GM21723 (cell line): ENCODE measurements around the gene ARMCX2.
"Not testable (repeated sequence)": the region's sequence is repeated elsewhere in the genome, so short reads cannot be mapped to it uniquely, and the experiment has no call there.

ENCODE experiments used
- ATAC-seq: cut with Tn5 transposase; IDR thresholded peaks from one replicate; pipeline ENCODE4 v1.9.1; 2021; ENCODE audit warnings: mild to moderate bottlenecking, moderate library complexity; ENCODE audit not compliant: unreplicated experiment

The ARMCX2 gene

DNA sequence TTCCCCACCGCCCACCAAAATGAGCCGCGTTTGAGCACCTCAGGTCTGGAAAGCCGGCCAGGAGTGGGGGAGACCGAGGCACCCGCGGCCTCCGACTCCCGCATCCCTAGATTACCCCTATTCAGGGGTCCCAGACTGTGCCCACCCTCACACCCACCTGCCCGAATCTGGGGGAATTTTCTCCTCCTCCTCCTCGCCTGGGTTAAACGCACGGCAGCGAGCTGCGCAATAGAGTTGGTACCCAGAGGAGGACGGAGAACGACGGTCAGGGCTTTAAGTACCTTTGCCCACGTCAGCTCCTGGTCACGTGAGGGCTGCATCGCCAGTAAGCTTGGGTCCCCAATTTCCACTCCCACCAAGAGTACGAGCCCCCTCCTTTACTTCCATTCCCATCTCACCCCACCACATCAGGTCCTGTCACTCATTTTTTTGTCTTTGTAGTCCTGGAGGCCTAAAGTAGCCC is at the start of gene ARMCX2:
ARMCX2 (minus strand) TSS at position 250 of the 463 bp plus-strand sequence. CDS start 2,262 bp downstream, outside the sequence.
- peak; percentile 58 for ATAC-seq

DNA sequence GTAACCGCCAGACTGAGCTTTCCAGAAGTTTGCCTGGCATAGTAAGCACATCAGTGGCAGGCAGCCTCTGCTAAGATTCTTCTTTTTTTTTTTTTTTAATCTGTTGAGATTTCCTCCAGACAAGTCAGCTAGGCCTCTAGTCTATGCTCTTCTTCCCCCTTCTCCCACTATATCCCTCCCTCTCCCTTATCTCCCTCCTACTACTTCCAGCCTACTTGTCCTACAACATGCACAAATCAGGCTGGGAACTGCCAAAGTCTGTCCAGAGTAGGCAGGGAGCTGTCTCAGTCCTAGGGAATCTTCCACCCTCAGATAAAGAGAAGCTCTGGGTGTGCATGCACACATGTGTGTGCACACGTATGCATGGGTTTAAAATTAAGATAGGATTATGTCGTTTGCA is 49.7 kb upstream of the ARMCX2 start:
- no peak for ATAC-seq

DNA sequence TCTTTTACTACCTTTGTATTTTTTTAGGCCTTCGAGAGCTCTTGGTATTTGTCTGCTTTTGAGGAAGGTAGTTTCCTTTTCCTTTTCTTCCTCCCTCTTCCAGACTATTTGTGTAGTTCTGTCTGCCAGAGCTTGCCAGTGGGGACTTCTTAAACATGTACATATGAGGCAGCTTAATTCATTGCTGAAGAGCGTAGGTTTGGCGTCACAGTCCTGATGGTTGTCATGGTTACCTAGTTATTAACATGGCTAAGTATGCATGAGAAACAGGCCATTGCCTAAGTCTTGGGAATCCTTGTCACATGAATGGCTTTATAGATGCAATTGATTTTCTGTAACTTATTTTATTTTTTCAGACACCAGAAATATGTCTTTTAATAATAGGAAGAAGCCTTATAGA is 48.5 kb upstream of the ARMCX2 start:
- no peak for ATAC-seq

DNA sequence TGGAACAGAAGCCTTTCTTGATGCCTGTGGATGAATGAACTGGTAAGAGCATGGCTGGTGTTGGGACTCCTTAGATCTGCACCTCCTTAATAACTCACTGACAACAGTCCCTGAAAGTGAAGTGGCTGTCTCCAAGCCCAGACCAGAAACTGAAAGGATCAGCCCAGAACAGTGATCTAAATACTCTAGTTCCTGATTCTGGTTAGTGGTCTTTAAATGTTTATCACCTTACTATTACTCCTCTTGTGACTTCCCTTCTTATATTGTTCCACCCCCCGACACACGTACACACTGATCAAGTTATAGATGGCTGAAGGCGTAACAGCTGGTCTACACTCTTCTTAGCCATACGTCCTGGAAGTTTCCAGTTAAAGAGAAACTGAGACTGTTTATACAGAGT is 33.8 kb upstream of the ARMCX2 start:
- peak; percentile 91 for ATAC-seq

DNA sequence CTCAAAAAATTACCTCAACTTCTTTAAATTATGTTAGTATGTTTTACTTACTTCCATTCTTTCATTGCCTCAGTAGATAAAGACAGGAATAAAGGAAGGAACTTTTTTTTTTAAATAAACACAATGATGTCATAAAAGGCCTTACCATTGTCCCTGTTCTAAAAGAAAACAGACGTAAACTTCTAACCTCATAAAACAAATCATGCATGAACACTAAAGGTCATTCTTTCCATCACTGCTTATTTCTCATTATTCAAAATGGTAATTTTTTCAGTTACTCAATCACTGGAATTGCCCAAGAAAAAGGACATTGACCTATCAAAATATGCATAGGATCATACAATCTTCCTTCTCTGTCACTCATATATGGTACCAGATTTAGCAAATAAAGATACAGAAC is 32.2 kb upstream of the ARMCX2 start:
- ATAC-seq, result no peak

DNA sequence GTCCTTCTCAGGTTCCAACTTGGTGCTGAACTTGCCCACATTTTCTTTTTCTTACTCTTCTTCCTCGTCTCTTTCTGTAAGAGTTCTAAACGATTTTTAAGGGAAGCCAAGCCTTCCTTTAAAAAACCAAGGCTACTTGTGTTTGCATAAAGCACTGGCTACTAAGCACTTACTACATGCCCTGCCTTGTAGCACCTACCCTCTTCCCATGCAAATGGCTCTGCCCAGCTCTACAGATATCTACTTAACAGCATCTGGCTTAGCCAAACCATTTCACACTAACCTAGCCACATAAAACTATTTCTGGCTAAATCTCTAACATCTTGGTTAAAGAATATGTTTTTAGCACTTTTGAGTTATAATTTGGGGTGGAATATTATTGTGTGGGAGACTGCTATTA is 26.9 kb upstream of the ARMCX2 start:
- no peak for ATAC-seq

DNA sequence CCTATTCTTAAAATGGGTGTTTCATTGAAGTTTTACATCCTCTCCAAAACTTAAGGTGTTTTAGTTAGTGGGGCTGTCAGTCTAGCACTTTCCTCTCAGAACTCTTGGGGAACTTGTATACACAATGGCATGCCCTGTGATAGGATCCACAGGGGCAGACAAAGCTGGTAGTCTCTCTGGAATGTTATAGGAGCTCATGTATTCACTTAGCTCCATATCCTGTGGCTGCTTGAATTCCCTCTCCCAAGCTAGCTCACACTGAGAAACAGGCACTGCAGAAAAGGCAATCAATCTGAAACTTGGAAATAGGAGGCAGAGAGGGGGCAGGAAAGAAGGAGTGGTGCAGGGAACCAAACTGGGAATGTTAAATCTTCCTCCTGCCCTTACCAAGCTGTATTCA is 26.3 kb upstream of the ARMCX2 start:
- ATAC-seq, result no peak

DNA sequence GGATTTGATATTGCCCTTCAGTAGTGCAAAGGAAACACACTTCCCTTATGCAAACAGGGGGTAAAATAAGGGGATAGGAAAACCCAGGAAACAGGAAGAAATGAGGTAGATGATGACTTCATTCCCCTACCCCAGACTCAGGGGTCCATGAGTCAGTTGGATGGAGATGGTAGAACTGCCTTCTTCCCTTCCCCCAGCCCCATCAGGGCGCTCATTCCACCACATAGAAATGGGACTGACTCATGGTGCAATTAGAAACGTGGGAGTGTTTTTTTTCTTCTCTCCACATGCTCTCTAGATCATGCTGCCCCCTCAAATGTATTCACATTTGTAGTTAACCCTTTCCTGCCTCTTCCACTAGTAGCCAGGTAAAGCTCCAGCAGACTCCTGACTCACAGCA is 23.1 kb upstream of the ARMCX2 start:
- ATAC-seq, result no peak

DNA sequence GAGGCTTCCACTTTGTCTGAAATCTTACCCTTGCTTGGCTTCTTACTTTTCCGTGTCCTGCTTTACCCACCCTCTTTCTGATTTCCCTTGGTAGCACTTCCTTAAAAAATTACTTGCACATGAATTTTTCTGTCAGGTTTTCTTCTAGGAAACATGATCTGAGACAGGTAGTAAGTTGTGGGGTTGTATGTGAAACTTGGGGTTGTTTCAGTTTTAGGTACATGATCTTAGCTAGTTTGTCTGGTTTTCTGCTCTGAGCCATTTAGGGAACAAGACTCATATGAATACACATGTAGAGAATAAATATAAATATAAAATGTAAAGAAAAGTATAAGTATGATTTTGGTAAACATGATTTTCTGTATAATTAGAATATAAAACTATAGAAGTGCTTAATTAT is 17.4 kb upstream of the ARMCX2 start:
- ATAC-seq, result peak; percentile 80

DNA sequence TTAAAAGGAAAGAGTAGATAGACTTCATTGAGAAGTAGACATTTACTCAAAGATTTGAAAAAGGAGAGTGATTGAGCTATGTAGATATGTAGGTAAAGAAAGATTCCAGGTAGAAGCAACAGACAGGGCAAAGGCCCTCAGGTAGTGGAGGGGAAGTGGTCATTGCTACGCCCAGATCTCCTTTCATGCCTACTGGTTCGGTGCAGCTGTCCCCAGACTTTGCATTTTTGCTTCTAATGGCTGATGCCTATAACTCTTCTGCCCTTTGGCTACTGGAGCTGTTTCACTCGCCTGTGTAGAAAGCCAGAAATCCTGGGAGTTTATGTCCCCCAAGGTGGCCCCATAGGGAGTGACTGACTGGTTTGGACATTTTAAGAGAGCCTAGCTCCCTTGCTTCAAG is 16.9 kb upstream of the ARMCX2 start:
- ATAC-seq, result no peak

DNA sequence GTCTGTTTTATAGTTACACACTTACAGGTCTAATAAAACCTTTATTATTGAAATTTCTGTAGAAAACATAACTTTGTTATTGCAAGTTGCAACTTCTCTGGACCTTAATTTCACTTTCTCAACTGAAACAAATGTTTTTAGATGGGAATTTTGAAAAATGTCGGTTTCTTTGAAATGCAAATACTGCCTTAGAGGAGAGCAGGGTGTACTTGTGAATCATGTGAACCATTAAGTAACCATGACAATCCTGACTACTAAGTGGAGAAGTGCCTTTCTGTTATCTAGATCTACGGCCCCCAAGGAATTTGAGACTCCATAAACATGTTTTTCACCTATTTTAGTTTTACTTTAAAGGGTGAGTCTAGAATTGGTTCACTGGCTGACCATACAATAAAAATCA is 8.5 kb upstream of the ARMCX2 start:
- no peak for ATAC-seq

DNA sequence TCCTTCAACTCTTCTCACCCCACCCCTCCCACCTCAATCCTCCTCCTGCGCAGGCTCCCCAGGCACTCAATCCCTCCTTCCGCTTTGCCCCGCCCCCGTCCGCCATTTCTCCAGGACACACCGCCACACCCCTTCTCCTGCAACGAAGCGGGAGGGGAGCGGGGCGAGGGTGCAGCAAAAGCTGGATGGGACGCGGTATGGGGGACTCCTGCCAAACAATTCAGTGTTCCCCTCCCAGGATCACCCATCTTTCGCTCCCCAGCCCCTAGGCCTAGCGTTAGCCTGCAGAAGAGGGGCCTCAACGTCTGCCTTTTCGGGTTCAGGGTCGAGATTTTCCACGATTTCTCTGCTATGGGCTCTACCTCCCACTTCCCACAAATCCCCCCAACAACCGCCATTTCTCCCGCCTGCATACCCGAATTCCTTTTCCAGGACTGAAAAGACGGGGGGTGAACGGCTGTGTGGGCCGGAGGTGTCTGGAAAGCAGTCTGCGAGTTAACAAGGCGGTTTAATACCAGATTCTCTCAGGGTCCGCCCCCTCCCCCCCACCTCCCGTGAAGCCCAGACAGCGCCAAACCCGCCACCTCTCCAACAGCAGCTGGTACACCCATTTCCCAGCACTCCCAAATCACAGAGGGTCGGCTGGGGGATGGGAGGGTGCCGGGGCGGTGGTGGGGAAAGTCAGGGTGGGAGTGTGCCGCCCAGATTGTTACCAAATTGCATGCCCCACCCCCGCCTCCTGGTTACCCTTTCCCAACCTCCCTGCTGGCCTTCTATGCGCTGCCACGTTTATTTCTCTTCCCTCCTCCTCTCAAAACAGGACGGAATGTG is 774 bp downstream of the ARMCX2 start:
- peak; percentile 72 for ATAC-seq

DNA sequence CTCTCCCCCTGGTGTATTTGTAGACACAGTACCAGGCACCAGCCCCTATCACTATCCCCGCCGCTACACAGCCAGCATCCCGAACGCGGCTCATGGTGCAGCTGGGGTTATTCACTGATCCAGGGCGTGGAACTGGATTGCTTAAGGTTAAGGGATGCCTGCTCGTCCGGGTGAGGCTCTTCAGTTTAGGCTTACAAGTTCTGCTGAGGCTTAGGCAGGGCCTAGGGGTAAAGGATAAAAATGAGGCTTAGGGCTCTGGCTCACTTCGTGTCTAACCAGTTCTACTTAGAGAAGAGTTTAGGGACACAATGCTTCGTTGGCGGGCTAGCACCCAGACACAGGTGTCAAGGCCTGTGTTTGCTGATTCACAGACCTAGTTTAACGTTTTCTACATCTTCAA is 2.2 kb downstream of the ARMCX2 start:
- no peak for ATAC-seq

DNA sequence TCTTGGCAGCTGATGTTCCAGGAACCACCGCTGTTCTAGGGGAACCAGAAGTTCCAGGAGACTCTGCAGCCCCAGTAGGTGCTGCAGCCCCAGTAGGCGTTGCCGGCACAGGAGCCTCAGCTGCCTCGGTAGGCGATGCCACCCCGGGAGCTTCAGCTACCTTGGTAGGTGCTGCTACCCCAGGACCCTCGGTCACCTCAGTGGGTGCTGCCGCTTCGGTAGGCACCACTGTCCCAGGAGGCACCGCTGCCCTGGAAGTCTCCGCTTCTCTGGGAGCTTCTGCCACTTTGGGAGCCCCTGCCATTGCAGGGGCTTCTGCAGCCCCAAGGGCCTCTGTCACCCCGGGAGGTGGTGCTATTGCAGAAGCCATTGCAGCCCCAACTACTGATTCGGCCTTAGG is 2.8 kb downstream of the ARMCX2 start:
- ATAC-seq, result no peak

DNA sequence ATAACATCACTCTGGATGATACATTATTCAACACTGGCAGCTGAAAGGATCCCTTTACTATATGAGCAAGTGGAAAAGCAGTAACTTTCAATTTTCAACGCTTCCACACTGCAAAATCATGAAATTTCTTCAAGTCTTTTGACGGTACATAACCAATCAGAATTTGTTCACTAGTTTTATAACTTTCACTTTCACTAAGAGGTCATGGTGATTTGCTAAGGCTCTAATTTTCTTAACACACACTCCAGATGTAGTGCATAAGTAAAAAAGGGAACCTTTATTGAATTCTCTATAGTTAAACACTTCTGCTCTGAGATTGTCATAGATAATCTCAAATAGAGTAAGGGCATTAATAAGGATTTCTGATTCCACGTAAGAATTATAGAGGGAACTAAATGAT is 4.1 kb downstream of the ARMCX2 start:
- no peak for ATAC-seq

DNA sequence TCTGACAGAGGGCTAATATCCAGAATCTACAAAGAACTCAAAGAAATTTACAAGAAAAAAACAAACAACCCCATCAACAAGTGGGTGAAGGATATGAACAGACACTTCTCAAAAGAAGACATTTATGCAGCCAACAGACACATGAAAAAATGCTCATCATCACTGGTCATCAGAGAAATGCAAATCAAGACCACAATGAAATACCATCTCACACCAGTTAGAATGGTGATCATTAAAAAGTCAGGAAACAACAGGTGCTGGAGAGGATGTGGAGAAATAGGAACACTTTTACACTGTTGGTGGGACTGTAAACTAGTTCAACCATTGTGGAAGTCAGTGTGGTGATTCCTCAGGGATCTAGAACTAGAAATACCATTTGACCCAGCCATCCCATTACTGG is 11.9 kb downstream of the ARMCX2 start:
- ATAC-seq, result not testable (repeated sequence)

DNA sequence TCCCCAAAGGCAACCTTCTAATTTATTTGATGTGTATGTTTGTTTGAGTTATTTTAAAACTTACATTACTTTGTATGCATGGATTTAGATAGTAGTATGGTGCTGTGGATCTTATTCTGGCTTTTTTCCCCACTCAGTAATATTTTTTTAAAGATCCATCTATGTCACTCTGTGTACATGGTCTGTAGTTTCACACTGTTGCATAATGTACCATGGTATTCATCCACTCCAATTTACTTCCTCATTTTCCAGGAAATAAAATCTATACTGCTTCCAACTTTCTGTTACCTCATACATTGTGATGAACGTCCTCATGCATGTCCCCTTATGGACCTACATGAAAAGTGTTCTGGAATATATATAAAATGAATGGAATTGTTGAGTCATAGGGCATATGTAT is 17.6 kb downstream of the ARMCX2 start:
- ATAC-seq, result no peak

DNA sequence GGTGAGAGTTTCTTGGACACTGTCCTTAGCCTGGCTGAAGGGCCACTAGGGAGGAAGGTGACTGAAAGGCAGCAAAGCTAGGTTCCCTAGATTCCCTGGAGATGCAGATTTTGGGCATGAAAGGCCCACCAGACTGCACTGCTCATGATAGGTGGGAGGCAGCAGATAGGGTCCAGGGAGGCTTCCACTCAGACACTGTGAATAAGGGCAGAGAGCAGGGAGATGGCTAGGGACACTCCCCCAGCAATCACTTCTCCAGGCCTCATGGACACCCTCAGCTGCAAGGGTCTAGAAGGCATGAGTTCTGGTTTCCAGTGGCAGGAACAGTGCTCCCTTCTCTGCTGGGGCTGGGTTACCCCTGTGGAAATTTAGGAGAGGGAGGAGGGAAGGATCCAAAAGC is 20.1 kb downstream of the ARMCX2 start:
- no peak for ATAC-seq

DNA sequence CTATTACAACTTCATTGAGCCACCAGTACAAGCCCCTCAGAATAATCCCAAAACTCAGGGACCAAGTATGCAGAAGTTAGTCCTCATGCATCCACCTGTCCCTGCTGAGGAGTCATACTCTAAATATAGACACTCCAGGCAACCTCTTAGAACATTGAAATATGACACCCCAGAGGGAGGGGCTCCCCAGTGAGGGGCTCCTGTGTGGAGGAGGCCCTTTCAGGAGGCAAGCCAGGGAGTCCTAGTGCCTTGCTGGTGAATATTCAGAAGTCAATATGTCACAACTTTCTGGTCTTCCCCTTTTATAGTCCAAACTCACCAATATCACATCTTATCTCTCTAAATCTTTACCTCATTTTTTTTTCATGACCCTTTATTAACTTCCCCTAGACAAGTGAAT is 40.3 kb downstream of the ARMCX2 start:
- no peak for ATAC-seq

DNA sequence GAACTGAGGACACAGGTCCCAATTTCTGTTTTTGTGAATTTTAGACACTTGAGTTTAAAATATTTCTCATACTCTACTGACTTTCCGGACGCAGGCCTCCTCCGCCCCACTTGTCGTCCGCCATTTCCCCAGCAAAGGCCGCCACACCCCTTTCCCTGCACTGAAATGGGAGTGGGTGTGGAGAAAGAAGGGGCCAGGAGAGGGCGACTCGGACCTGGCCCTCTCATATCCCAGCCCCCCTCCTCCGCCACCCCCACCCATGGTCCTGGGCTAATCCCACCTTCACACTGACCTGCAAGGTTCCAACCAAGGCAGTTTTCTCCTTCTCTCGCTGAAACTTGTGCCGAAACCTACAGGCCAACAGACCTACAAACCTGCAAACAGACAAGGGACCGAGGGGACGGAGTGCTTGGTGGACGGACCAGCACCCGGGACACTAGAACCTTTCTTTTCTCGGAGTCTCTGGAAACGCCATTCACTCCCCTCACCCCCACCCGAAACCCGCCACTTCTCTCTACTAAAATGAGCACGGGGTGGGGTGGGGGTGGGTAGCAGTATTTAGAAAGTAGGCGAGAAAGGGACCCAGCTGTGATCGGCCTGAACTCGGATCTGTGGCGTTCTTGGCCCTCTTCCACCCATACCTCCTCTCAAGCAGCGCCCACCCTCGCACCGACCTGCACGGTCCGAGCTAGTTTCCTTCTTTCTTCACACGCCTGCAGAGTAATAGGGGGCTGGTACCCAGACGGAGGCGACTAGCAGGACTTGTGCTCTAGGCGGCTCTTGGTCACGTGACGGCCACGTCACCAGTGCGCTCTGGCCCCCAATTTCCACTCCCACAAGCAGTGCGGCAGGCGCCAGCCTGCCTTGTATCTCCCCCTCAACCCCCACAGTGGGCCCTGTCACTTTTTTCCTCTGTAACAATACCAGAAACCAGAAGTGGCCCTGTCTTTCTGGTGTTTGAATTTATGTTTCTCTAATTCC is 42.1 kb downstream of the ARMCX2 start, which contains the start of gene ARMCX6:
ARMCX6 (minus strand) TSS at position 790 of the 981 bp plus-strand sequence. CDS start 1,380 bp downstream, outside the sequence.
- peak; percentile 92 for ATAC-seq

DNA sequence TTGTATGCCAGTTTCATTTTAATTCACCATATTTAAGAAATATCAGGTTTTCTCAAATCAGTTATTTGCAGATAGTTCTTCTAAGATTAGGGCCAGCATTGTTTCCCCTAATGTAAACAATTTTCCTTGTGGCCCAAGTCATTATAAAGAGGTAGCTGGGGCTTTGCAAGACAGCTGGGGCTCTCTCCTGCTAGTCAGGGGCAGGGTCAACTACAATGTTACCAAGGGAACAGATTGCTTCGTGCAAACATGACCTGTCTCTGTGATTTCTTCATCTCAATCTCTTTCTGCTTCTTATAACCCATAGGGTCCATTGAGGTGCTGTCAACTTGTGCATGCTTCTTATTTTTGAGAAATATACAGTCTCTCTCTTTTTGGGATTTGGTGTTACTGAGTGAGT is 53.9 kb downstream of the ARMCX2 start:
- ATAC-seq, result no peak
